CD4-positive, alpha-beta T cell (primary cell): Measurements from ENCODE around the gene IFTAP. TPM values are rescaled to one million over a fixed set of nuclear protein-coding genes. Genes with fewer than 3 reads are reported as not detected.
A peak's percentile ranks its signal among the peaks of the same experiment; 100 is the strongest.

Source experiments
- ATAC-seq: fragments of 200-7000 bp; cut with Tn5 transposase; one replicate; pipeline ENCODE4 v1.10.0; 2022; ENCODE audit warnings: mild to moderate bottlenecking; ENCODE audit not compliant: poor library complexity
- CTCF ChIA-PET: fragments of 350-600 bp; sonication (Branson Sonifier 250); formaldehyde crosslinking; loops from one replicate; lab custom pipeline; 2021; ENCODE audit warnings: antibody characterized with exemption, inconsistent platforms; lab: Charles Lee
- POLR2A ChIA-PET: fragments of 350-600 bp; sonication (Branson Sonifier 250); formaldehyde crosslinking; loops from one replicate; lab custom pipeline; 2021; ENCODE audit warnings: antibody characterized with exemption, inconsistent platforms; lab: Charles Lee
- DNase-seq, 14 experiments: peaks; one replicate each; pipeline ENCODE4 v3.0.0-alpha.2; 2013 to 2020; ENCODE audit warnings: mixed read lengths in 2 of 14
- H3K27ac ChIP-seq, 2 donors: one replicate each; pipeline versions ENCODE4 v1.5.1 to v1.7.0; 2013; ENCODE audit warnings: low read length in 2 of 2, low read depth in 1 of 2, mild to moderate bottlenecking in 1 of 2
- H3K27me3 ChIP-seq, 2 experiments: 1 replicate in 1 of 2; 2 replicates in 1 of 2; pipeline versions ENCODE4 v1.6.1 to v1.7.0; 2013; ENCODE audit warnings: low read length in 2 of 2, control low read depth in 1 of 2, mild to moderate bottlenecking in 1 of 2, moderate library complexity in 1 of 2; ENCODE audit not compliant: insufficient read depth in 2 of 2, control insufficient read depth in 1 of 2
- H3K36me3 ChIP-seq: one replicate; pipeline ENCODE4 v1.6.1; 2013; ENCODE audit warnings: low read length, control low read depth; ENCODE audit not compliant: insufficient read depth
- H3K4me1 ChIP-seq: one replicate; pipeline ENCODE4 v1.6.1; 2013; ENCODE audit warnings: low read length, control low read depth; ENCODE audit not compliant: insufficient read depth
- H3K4me3 ChIP-seq: one replicate; pipeline ENCODE4 v1.5.1; 2013; ENCODE audit warnings: mild to moderate bottlenecking, low read length, moderate library complexity
- H3K9me3 ChIP-seq, 2 experiments: 1 replicate in 1 of 2; 2 replicates in 1 of 2; pipeline versions ENCODE4 v1.6.1 to v1.7.0; 2013; ENCODE audit warnings: low read length in 2 of 2, mild to moderate bottlenecking in 2 of 2, control low read depth in 1 of 2, moderate library complexity in 1 of 2; ENCODE audit not compliant: control insufficient read depth in 1 of 2, insufficient read depth in 1 of 2
- H3K27ac Mint-ChIP-seq: one replicate; pipeline ENCODE4 v1.8.0; 2020; ENCODE audit warnings: mixed read lengths
- H3K27me3 Mint-ChIP-seq: one replicate; pipeline ENCODE4 v1.8.0; 2021; ENCODE audit warnings: mixed read lengths
- H3K36me3 Mint-ChIP-seq: one replicate; pipeline ENCODE4 v1.8.0; 2021; ENCODE audit warnings: low read depth, mixed read lengths
- H3K4me1 Mint-ChIP-seq: one replicate; pipeline ENCODE4 v1.8.0; 2021; ENCODE audit warnings: low read depth, mixed read lengths
- H3K4me3 Mint-ChIP-seq: one replicate; pipeline ENCODE4 v1.8.0; 2020; ENCODE audit warnings: mild to moderate bottlenecking, mixed read lengths
- H3K9me3 Mint-ChIP-seq: one replicate; pipeline ENCODE4 v1.8.0; 2020; ENCODE audit warnings: mixed read lengths
- intact Hi-C, 2 experiments: fragments of 100-400 bp; cut with DNase I in 1 of 2; cut with micrococcal nuclease in 1 of 2; formaldehyde crosslinking; loops; one replicate each; pipeline versions ENCODE4 v1.15.1 to v1.9.0; 2023 to 2025; cut with DNase I, micrococcal nuclease
- total RNA-seq, 174 experiments: library from RNA in 2 of 174; stranded (reverse) in 2 of 174; gene quantifications; one replicate each; pipeline ENCODE4 v1.2.3 and lab custom pipeline; 2021 to 2026
- TF ChIP-seq, protein P1 (sequence below): fragments of 200-600 bp; IDR thresholded peaks from one replicate; pipeline ENCODE4 v1.8.0; 2022; ENCODE audit warnings: antibody characterized with exemption, mild to moderate bottlenecking

Gene IFTAP
- total RNA-seq, 2 experiments from 2014 or later, result 1.7 to 1.9 TPM

- ATAC-seq, result no peak
- peak in 3 of 14 experiments; percentile 11 to 50 (median 43) for DNase-seq
- no peaks in the 10 kb centered on the region for H3K4me1 Mint-ChIP-seq
- H3K4me1 ChIP-seq, result no peaks in the 10 kb centered on the region
- H3K27ac ChIP-seq, result no peak overlapping the region
- H3K36me3 Mint-ChIP-seq, result no peaks in the 10 kb centered on the region
- peaks cover 56% of the 10 kb centered on the region for H3K27me3 Mint-ChIP-seq
- CTCF ChIA-PET, result no interaction called here
- POLR2A ChIA-PET, result no interaction called here
- H3K9me3 ChIP-seq, result no peaks in the 10 kb centered on the region
- H3K36me3 ChIP-seq, result no peaks in the 10 kb centered on the region
- TF ChIP-seq, protein P1, sequence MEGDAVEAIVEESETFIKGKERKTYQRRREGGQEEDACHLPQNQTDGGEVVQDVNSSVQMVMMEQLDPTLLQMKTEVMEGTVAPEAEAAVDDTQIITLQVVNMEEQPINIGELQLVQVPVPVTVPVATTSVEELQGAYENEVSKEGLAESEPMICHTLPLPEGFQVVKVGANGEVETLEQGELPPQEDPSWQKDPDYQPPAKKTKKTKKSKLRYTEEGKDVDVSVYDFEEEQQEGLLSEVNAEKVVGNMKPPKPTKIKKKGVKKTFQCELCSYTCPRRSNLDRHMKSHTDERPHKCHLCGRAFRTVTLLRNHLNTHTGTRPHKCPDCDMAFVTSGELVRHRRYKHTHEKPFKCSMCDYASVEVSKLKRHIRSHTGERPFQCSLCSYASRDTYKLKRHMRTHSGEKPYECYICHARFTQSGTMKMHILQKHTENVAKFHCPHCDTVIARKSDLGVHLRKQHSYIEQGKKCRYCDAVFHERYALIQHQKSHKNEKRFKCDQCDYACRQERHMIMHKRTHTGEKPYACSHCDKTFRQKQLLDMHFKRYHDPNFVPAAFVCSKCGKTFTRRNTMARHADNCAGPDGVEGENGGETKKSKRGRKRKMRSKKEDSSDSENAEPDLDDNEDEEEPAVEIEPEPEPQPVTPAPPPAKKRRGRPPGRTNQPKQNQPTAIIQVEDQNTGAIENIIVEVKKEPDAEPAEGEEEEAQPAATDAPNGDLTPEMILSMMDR, result peak; percentile 13
- intact Hi-C loops, result no loop called here
- H3K4me3 Mint-ChIP-seq, result no peak overlapping the region
- H3K4me3 ChIP-seq, result no peak overlapping the region
- no peaks in the 10 kb centered on the region for H3K9me3 Mint-ChIP-seq
- H3K27ac Mint-ChIP-seq, result no peak overlapping the region
- H3K27me3 ChIP-seq, result peaks cover 3 to 17% of the 10 kb centered on the region in 2 experiments
Measured at GRCh38 chr11:36702330-36703054, 108.2 kb downstream of the IFTAP start.

DNA sequence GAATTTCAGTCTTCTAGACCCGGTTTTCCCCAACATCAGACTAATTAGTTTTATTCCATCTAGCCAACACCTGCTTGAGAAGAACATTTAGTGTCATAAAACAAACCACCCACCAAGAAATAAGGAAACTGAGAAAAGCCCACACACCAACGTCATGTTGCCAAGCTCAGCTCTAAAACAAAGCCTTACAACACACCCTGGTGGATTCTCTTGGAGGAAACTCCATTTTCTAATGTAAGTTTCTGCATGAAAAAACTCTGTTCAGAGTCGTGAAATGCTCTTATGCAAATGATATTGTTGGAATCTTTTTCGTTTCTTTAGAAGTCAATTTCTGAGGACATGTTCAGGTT lies 108.7 kb downstream of the IFTAP start:
- no peaks in the 10 kb centered on the region for H3K9me3 ChIP-seq
- no peak for DNase-seq
- ChIA-PET POLR2A (no interaction called here), CTCF (no interaction called here)
- intact Hi-C loops, result no loop called here
- no peaks in the 10 kb centered on the region for H3K4me1 ChIP-seq
- no peaks in the 10 kb centered on the region for H3K4me1 Mint-ChIP-seq
- no peak overlapping the region for H3K4me3 ChIP-seq
- H3K27ac ChIP-seq, result no peak overlapping the region
- no peak for ATAC-seq
- no peak overlapping the region for H3K4me3 Mint-ChIP-seq
- H3K36me3 ChIP-seq, result no peaks in the 10 kb centered on the region
- peaks cover 57% of the 10 kb centered on the region for H3K27me3 Mint-ChIP-seq
- H3K36me3 Mint-ChIP-seq, result no peaks in the 10 kb centered on the region
- no peaks in the 10 kb centered on the region for H3K9me3 Mint-ChIP-seq
- TF ChIP-seq, protein P1, result no peak
- no peak overlapping the region for H3K27ac Mint-ChIP-seq
- H3K27me3 ChIP-seq, result peaks cover 3 to 13% of the 10 kb centered on the region in 2 experiments

Other genes starting within 250 kb of the IFTAP start
- 10 to 100 TPM; 27.9 to 29.0 TPM for gene TRAF6, start 84.2 kb upstream of the IFTAP start, total RNA-seq
- gene RAG1, start 26.5 kb upstream of the IFTAP start, total RNA-seq, result under 1 TPM in 1 of 2 experiments, not detected in 1; 0.22 TPM
- gene RAG2, start 3.7 kb downstream of the IFTAP start, total RNA-seq, result not detected